HCT116 (cell line): ENCODE measurements around the gene NAT16. TPM values are rescaled to one million over a fixed set of nuclear protein-coding genes. Genes with fewer than 3 reads are reported as not detected.

Experiments
- ATAC-seq: fragments of 200-7000 bp; cut with Tn5 transposase; 2 replicates; pipeline ENCODE4 v1.9.1; 2020; ENCODE audit warnings: mild to moderate bottlenecking, moderate library complexity
- BruUV-seq: library from RNA; stranded (reverse); fragments of 400-500 nt; replicated peaks from 2 replicates; lab custom pipeline; 2021; lab: Mats Ljungman, UMichigan
- CTCF ChIA-PET: fragments of 300-600 bp; sonication (Branson Sonifier 250); formaldehyde crosslinking; loops from one replicate; lab custom pipeline; 2021; ENCODE audit warnings: antibody characterized with exemption; lab: Charles Lee
- POLR2A ChIA-PET: fragments of 300-600, 350-600 bp; sonication (Branson Sonifier 250); formaldehyde crosslinking; loops from one replicate; lab custom pipeline; 2021; ENCODE audit warnings: antibody characterized with exemption; lab: Charles Lee
- RAD21 ChIA-PET, 2 experiments: fragments of 300-600 bp; sonication (Branson Sonifier 250); formaldehyde crosslinking; loops; one replicate each; lab custom pipeline; 2023; ENCODE audit warnings: low total read pairs in 2 of 2; ENCODE audit not compliant: uncharacterized antibody in 2 of 2, unreplicated experiment in 2 of 2, low non-redundant PET in 1 of 2; lab: Charles Lee
- DNase-seq: peaks from one replicate; pipeline ENCODE4 v3.0.0-alpha.2; 2010; ENCODE audit warnings: low read depth, low spot score
- H2AFZ ChIP-seq: fragments of 200-600 bp; shearing (Covaris generic), sonication (generic); 2 replicates; pipeline ENCODE4 v1.6.1; 2017; ENCODE audit warnings: low read depth, mixed run types, mixed read lengths, antibody characterized with exemption, low read length; ENCODE audit not compliant: poor library complexity, severe bottlenecking
- H3K27ac ChIP-seq: 2 replicates; pipeline ENCODE4 v1.5.1; 2012; ENCODE audit warnings: low read depth, low read length
- H3K27me3 ChIP-seq: fragments of 200-600 bp; sonication (generic); 2 replicates; pipeline ENCODE4 v1.6.1; 2016; ENCODE audit warnings: mixed run types, low read length, mixed read lengths; ENCODE audit not compliant: insufficient read depth
- H3K36me3 ChIP-seq, 2 experiments: fragments of 200-500 bp in 1 of 2; fragments of 200-600 bp in 1 of 2; sonication (Bioruptor generic) in 1 of 2; sonication (generic) in 1 of 2; 2 replicates each; pipeline versions ENCODE4 v1.5.1 to v1.6.1; 2014 to 2016; ENCODE audit warnings: low read length in 2 of 2, inconsistent platforms in 1 of 2, mixed read lengths in 1 of 2, mixed run types in 1 of 2; ENCODE audit not compliant: insufficient read depth in 2 of 2, control insufficient read depth in 1 of 2
- H3K4me1 ChIP-seq, 2 experiments: fragments of 200-600 bp in 1 of 2; sonication (generic) in 1 of 2; 2 replicates each; pipeline versions ENCODE4 v1.5.1 to v1.6.1; 2012 to 2017; ENCODE audit warnings: low read length in 2 of 2, inconsistent platforms in 1 of 2, mild to moderate bottlenecking in 1 of 2, mixed read lengths in 1 of 2, mixed run types in 1 of 2, moderate library complexity in 1 of 2; ENCODE audit not compliant: insufficient read depth in 2 of 2, control insufficient read depth in 1 of 2
- H3K4me2 ChIP-seq: fragments of 200-600 bp; sonication (generic); 2 replicates; pipeline ENCODE4 v1.6.1; 2017; ENCODE audit warnings: mixed run types, low read length, mixed read lengths
- H3K4me3 ChIP-seq, 2 experiments: fragments of 200-600 bp in 1 of 2; sonication (generic) in 1 of 2; replicated peaks in 1 of 2; 2 replicates each; pipeline ENCODE4 v1.5.1; 2011 to 2016; ENCODE audit warnings: low read length in 2 of 2, control low read depth in 1 of 2, low read depth in 1 of 2, mild to moderate bottlenecking in 1 of 2, mixed read lengths in 1 of 2, mixed run types in 1 of 2
- H3K79me2 ChIP-seq: fragments of 200-600 bp; sonication (generic); 2 replicates; pipeline ENCODE4 v1.6.1; 2017; ENCODE audit warnings: mild to moderate bottlenecking, mixed run types, low read length, moderate library complexity, mixed read lengths; ENCODE audit not compliant: insufficient read depth
- H3K9ac ChIP-seq: fragments of 200-600 bp; sonication (generic); 2 replicates; pipeline ENCODE4 v1.6.1; 2016; ENCODE audit warnings: low read length, mixed read lengths
- H3K9me2 ChIP-seq: fragments of 200-600 bp; sonication (generic), shearing (Covaris generic); 2 replicates; pipeline ENCODE4 v1.6.1; 2017; ENCODE audit warnings: mixed run types, mild to moderate bottlenecking, moderate library complexity; ENCODE audit not compliant: insufficient read depth
- H3K9me3 ChIP-seq, 2 experiments: fragments of 200-500 bp in 1 of 2; fragments of 200-600 bp in 1 of 2; sonication (Bioruptor generic) in 1 of 2; sonication (generic) in 1 of 2; 2 replicates each; pipeline ENCODE4 v1.6.1; 2014 to 2017; ENCODE audit warnings: low read length in 2 of 2, mixed read lengths in 2 of 2, inconsistent platforms in 1 of 2, low read depth in 1 of 2, mild to moderate bottlenecking in 1 of 2, mixed run types in 1 of 2, moderate library complexity in 1 of 2; ENCODE audit not compliant: control insufficient read depth in 1 of 2, insufficient read depth in 1 of 2
- H4K20me1 ChIP-seq: fragments of 200-600 bp; sonication (generic), shearing (Covaris generic); 2 replicates; pipeline ENCODE4 v1.6.1; 2017; ENCODE audit warnings: mixed run types, mild to moderate bottlenecking, moderate library complexity; ENCODE audit not compliant: insufficient read depth
- CBX3 ChIP-seq: IDR thresholded peaks from 2 replicates; pipeline ENCODE4 v1.6.1; 2012; ENCODE audit warnings: low read depth
- CEBPB ChIP-seq: IDR thresholded peaks from 2 replicates; pipeline ENCODE4 v1.6.1; 2012; ENCODE audit warnings: low read depth
- EZH2 ChIP-seq: fragments of 200-600 bp; sonication (generic); IDR thresholded peaks from 2 replicates; pipeline ENCODE4 v1.6.1; 2017; ENCODE audit warnings: antibody characterized with exemption, mixed run types
- FOSL1 ChIP-seq: IDR thresholded peaks from 2 replicates; pipeline ENCODE4 v1.6.1; 2012; ENCODE audit warnings: low read depth
- JUND ChIP-seq: IDR thresholded peaks from 2 replicates; pipeline ENCODE4 v1.6.1; 2012
- POLR2AphosphoS5 ChIP-seq: IDR thresholded peaks from 2 replicates; pipeline ENCODE4 v1.6.1; 2011; ENCODE audit warnings: mild to moderate bottlenecking, low read depth, low read length, moderate library complexity
- RAD21 ChIP-seq: IDR thresholded peaks from 2 replicates; pipeline ENCODE4 v1.6.1; 2012; ENCODE audit warnings: low read depth, mild to moderate bottlenecking
- SIN3A ChIP-seq: IDR thresholded peaks from 2 replicates; pipeline ENCODE4 v1.6.1; 2012; ENCODE audit warnings: low read depth
- SP1 ChIP-seq: IDR thresholded peaks from 2 replicates; pipeline ENCODE4 v1.6.1; 2012; ENCODE audit warnings: low read depth
- SRF ChIP-seq: IDR thresholded peaks from 2 replicates; pipeline ENCODE4 v1.6.1; 2012; ENCODE audit warnings: low read depth
- intact Hi-C: fragments of 100-400 bp; cut with micrococcal nuclease; formaldehyde crosslinking; loops from 2 replicates; pipeline ENCODE4 v1.10.0; 2022
- total RNA-seq: library from RNA; stranded (reverse); gene quantifications from one replicate; pipeline ENCODE4 v1.2.1, GENCODE V29; 2021; ENCODE audit not compliant: unreplicated experiment
- TF ChIP-seq, protein P1 (sequence below), 3 experiments: fragments of 200-600 bp in 1 of 3; sonication (generic) in 1 of 3; IDR thresholded peaks in 2 of 3; conservative IDR thresholded peaks in 1 of 3; 2 replicates each; pipeline ENCODE4 v1.5.1; 2012 to 2017; ENCODE audit warnings: low read depth in 2 of 3, low read length in 2 of 3, antibody characterized with exemption in 1 of 3, borderline replicate concordance in 1 of 3, control low read depth in 1 of 3, mild to moderate bottlenecking in 1 of 3, mixed read lengths in 1 of 3, mixed run types in 1 of 3, moderate library complexity in 1 of 3; ENCODE audit not compliant: insufficient read depth in 1 of 3
- TF ChIP-seq, protein P2 (sequence below): IDR thresholded peaks from 2 replicates; pipeline ENCODE4 v1.6.1; 2012; ENCODE audit warnings: low read depth
- TF ChIP-seq, protein P3 (sequence below): IDR thresholded peaks from 2 replicates; pipeline ENCODE4 v1.6.1; 2012

Gene NAT16
- total RNA-seq, 1 experiment from 2014 or later = 2.0 TPM

- Histone ChIP-seq H3K9me2 (no peaks in the 10 kb centered on the region), H3K9ac (no peak overlapping the region), H3K4me2 (no peak overlapping the region), H2AFZ (no peak overlapping the region), H3K9me3 (no peaks in the 10 kb centered on the region), H3K79me2 (no peaks in the 10 kb centered on the region), H4K20me1 (no peaks in the 10 kb centered on the region), H3K4me3 (no peak overlapping the region), H3K27me3 (no peaks in the 10 kb centered on the region), H3K4me1 (peaks cover 10 to 15% of the 10 kb centered on the region in 2 experiments; a peak in 3 of 4 replicates), H3K27ac (no peak overlapping the region), H3K36me3 (no peaks in the 10 kb centered on the region)
- RAD21 ChIA-PET = no interaction called here
- no peak for DNase-seq
- BruUV-seq = no TSS peak
- POLR2A ChIA-PET = no interaction called here
- CTCF ChIA-PET = no interaction called here
- ATAC-seq = no peak
- intact Hi-C loops = no loop called here
- TF ChIP-seq SP1 = no peak
These were observed 976 bp downstream of the NAT16 start for GRCh38 chr7:101179117-101179516.

- no TSS peak for BruUV-seq
- Histone ChIP-seq H3K9me2 (no peaks in the 10 kb centered on the region), H3K9me3 (no peaks in the 10 kb centered on the region), H2AFZ (no peak overlapping the region), H3K27ac (no peak overlapping the region), H3K9ac (no peak overlapping the region), H4K20me1 (no peaks in the 10 kb centered on the region), H3K79me2 (no peaks in the 10 kb centered on the region), H3K4me2 (no peak overlapping the region), H3K4me3 (no peak overlapping the region), H3K27me3 (no peaks in the 10 kb centered on the region), H3K36me3 (no peaks in the 10 kb centered on the region), H3K4me1 (peaks cover 19 to 27% of the 10 kb centered on the region in 2 experiments)
- no peak for ATAC-seq
- intact Hi-C loops = no loop called here
- TF ChIP-seq EZH2 = no peak
- TF ChIP-seq, protein P1, sequence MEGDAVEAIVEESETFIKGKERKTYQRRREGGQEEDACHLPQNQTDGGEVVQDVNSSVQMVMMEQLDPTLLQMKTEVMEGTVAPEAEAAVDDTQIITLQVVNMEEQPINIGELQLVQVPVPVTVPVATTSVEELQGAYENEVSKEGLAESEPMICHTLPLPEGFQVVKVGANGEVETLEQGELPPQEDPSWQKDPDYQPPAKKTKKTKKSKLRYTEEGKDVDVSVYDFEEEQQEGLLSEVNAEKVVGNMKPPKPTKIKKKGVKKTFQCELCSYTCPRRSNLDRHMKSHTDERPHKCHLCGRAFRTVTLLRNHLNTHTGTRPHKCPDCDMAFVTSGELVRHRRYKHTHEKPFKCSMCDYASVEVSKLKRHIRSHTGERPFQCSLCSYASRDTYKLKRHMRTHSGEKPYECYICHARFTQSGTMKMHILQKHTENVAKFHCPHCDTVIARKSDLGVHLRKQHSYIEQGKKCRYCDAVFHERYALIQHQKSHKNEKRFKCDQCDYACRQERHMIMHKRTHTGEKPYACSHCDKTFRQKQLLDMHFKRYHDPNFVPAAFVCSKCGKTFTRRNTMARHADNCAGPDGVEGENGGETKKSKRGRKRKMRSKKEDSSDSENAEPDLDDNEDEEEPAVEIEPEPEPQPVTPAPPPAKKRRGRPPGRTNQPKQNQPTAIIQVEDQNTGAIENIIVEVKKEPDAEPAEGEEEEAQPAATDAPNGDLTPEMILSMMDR (IDR thresholded peaks at IDR 0.05 in 2 of 3, conservative IDR thresholded peaks at IDR 0.05 in 1 of 3; ENCODE audit: borderline replicate concordance in 1 of 3, insufficient read depth in 1 of 3, low read depth in 2 of 3, low read length in 2 of 3) = no peak
- no peak for TF ChIP-seq RAD21
- TF ChIP-seq, protein P2, sequence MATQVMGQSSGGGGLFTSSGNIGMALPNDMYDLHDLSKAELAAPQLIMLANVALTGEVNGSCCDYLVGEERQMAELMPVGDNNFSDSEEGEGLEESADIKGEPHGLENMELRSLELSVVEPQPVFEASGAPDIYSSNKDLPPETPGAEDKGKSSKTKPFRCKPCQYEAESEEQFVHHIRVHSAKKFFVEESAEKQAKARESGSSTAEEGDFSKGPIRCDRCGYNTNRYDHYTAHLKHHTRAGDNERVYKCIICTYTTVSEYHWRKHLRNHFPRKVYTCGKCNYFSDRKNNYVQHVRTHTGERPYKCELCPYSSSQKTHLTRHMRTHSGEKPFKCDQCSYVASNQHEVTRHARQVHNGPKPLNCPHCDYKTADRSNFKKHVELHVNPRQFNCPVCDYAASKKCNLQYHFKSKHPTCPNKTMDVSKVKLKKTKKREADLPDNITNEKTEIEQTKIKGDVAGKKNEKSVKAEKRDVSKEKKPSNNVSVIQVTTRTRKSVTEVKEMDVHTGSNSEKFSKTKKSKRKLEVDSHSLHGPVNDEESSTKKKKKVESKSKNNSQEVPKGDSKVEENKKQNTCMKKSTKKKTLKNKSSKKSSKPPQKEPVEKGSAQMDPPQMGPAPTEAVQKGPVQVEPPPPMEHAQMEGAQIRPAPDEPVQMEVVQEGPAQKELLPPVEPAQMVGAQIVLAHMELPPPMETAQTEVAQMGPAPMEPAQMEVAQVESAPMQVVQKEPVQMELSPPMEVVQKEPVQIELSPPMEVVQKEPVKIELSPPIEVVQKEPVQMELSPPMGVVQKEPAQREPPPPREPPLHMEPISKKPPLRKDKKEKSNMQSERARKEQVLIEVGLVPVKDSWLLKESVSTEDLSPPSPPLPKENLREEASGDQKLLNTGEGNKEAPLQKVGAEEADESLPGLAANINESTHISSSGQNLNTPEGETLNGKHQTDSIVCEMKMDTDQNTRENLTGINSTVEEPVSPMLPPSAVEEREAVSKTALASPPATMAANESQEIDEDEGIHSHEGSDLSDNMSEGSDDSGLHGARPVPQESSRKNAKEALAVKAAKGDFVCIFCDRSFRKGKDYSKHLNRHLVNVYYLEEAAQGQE = no peak
- no peak for TF ChIP-seq SIN3A
- no peak for TF ChIP-seq JUND
- no peak for TF ChIP-seq POLR2AphosphoS5
- no peak for TF ChIP-seq FOSL1
- no peak for TF ChIP-seq CEBPB
- no peak for TF ChIP-seq CBX3
- TF ChIP-seq SP1 = no peak
- TF ChIP-seq, protein P3, sequence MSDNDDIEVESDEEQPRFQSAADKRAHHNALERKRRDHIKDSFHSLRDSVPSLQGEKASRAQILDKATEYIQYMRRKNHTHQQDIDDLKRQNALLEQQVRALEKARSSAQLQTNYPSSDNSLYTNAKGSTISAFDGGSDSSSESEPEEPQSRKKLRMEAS = no peak
- TF ChIP-seq SRF = no peak
- ChIA-PET CTCF (no interaction called here), RAD21 (no interaction called here), POLR2A (no interaction called here)
- DNase-seq = no peak
These were observed 2.4 kb downstream of the NAT16 start for GRCh38 chr7:101177644-101178043.
